HG02885 (cell line): ENCODE data around the gene RABGAP1L.

Source experiments
- ATAC-seq: cut with Tn5 transposase; IDR thresholded peaks from one replicate; pipeline ENCODE4 v1.9.1; 2021; ENCODE audit warnings: mild to moderate bottlenecking; ENCODE audit not compliant: unreplicated experiment, poor library complexity

The RABGAP1L gene

DNA sequence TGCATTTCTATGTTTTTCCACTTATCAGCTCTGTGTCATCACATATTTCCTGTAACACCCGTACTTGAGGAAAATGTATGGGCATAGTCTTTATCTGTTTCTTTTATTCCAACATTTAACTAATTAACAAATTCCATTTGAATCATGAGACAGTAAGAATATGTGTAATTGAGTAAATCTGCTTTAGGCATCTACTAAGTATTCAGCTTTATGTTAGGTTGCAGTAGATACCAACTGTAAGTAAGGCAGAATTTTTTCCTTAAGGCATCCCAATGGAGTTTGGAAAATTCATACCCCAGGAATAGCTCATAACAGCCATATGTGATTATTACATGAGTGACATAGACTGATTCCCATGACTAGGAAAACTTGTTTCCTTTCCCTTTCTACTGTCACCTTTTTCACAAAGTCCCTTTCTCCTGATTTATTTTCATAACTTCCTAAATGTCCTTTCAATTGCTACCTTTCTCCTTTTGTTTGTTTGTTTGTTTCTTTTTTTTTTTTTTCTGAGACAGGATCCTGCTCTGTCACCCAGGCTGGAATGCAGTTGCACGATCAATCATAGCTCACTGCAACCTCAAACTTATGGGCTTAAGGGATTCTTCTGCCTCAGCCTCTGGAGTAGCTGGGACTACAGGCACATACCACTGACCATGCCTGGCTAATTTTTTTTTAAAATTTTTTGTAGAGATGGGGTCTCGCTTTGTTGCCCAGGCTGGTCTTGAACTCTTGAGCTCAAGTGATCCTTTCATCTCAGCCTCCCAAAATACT is 780.6 kb downstream of the RABGAP1L start:
- ATAC-seq = no peak

DNA sequence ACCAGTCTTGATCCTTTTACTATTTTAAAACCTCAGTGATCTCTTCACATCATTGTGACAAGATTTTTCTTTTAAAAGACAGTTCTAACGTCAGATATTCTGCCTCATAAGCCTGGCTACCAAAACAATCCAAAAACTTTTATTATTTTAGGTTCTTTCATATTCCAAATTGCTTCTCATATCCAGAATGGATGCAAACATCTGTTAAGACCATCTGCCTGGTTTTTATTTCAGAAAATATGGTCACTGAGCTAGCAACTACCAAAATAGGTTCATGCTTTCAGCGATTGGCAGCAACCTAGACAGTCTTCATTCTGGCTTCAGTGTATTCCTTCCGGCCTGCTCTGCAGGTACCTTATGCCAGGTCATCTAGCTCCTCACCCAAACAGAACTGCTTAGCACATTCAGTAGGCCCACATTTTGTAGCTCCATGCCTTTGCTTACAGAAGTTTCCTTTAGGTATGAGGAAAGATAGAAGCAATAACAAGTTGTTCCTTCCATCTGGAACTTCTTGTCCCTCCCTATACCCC is 781.4 kb downstream of the RABGAP1L start:
- no peak for ATAC-seq

DNA sequence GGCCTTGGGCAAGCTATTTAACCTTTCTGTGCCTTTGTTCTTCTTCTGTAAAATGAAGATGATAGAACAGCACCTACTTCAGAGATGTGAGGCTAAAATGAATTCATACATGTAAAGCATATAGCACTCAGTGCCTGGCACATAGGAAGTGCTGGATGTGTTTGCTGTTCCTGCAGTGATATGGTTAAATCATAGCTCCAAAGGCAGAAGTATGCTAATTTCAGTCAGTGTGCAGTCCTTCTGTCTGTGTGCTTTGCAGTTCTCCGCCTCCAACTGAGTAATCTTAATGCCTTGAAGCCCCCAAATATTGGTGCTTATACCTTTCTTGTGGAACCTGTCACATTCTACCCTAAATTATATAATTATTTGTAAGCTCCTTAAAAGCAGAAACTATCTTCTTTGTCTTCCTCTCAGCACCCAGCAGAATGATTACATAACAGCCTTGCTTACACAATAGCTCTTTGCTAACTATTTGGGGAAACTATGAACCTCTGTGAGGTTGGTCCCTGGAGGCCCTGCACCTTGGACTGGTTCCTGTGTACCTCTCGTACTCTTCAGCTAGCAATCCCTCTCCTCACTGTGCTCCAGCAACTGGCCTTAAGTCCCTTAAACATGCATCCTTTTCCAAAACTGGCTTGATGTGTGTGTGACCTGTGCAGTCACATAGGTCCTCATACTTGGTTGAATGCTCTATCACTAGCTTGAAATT is 783.4 kb downstream of the RABGAP1L start:
- ATAC-seq = no peak

DNA sequence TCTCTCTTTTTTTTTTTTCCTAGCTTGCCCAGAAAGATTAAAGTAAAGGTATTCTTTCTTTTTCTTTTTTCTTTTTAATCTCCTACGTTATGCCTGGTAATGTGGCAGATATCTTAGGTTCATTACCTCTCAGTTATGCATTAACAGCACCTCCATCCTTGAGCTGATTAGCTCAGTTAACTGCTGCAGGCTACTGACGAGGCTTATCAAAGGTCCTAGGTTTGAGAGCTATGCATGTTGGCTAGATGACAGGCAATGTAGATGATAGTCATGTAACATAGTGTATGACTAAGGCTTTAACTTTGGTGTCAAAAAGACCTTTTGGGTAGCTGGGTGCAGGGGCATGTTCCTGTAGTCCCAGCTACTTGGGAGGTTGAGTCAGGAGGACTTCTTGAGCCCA is 786.7 kb downstream of the RABGAP1L start:
- no peak for ATAC-seq

DNA sequence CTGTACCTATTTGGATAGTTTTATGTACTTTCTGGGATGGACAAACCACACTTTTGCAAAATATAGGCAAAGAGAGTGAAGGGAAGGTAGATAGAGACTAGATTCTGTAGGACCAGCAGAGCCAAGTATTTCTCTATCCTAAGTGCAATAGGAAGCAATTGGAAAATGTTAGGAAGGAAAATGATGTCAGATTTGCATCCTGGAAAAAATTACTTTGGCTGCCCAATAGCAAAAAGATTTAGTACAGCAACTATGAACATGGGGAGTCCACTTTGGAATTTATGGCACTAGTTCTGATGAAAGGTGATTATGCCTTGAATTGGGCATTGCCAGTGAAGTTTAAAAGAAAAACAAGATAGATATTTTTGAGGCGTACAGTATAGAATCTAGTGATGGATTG is 789.7 kb downstream of the RABGAP1L start:
- ATAC-seq = no peak

DNA sequence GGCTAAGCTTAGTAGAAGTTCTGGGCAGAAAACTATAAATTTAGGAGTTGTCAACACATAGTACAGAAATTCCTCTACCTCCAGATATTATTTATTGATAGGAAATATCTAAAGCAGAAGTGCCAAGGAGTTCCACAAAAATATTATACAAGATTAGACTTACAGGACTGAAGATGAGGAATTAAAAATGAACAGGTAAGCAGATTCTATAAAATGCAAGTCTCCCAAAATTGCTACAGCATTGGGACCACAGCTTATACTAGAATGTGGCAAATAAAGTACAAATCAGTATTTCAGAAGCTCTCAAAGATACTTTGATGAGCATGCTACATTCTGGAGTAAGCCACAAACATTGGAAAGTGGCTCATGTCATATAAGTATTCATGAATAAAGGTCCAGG is 790.3 kb downstream of the RABGAP1L start:
- ATAC-seq = no peak

DNA sequence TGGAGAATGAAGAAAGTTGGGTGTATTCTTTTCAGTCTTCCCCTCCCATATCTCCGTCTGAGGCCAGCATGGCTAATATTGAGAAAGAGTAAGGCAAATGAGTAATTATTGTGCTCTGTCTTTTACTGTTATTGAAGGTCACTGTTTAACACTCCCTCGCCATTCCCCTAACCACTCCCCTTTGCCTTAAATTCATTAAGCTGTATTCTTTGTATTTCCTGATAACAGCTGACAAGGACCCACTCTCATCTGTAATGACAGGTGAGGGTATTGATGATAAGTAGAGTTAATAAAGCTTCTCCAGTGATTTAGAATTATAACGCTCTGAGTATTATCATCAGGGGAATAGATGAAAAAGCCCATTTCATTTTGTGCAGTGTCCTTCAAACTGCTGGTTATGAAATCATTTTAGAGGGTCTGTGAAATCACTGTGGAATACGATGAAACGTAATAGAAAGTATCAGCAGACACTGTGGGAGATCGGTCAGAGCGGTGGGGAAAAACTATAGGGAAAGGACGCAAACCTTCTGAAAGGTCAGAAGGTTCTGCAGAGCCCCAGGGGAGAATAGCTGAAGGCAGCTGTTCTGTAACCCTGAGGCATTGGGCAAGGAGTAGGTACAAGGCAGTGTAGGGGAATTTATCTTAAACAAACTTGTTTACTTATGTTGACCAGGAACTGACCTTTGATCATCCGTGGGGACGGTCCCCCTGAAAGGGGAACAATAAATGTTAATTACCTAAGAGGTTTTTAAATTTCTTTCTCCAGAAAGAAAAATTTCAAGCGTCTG is 794.2 kb downstream of the RABGAP1L start:
- peak; percentile 58 for ATAC-seq

DNA sequence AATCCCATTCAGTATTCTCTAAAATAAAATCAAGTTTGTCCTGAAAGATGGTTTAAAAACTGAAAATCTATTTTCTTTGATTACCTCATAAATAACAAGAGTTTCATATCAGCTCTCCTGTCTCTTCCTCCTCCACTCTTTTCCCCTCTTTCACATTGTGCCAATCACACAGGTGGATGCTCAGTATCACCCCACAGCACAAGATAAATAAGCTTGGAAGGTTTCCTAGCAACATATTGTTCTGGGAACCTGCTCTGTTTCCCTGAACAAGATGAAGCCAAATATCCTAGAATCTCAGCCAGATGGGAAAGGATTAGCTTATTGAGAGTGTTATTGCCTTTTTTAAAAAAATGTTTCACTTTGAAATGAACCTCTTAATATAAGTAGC is 794.7 kb downstream of the RABGAP1L start:
- peak; percentile 12 for ATAC-seq

DNA sequence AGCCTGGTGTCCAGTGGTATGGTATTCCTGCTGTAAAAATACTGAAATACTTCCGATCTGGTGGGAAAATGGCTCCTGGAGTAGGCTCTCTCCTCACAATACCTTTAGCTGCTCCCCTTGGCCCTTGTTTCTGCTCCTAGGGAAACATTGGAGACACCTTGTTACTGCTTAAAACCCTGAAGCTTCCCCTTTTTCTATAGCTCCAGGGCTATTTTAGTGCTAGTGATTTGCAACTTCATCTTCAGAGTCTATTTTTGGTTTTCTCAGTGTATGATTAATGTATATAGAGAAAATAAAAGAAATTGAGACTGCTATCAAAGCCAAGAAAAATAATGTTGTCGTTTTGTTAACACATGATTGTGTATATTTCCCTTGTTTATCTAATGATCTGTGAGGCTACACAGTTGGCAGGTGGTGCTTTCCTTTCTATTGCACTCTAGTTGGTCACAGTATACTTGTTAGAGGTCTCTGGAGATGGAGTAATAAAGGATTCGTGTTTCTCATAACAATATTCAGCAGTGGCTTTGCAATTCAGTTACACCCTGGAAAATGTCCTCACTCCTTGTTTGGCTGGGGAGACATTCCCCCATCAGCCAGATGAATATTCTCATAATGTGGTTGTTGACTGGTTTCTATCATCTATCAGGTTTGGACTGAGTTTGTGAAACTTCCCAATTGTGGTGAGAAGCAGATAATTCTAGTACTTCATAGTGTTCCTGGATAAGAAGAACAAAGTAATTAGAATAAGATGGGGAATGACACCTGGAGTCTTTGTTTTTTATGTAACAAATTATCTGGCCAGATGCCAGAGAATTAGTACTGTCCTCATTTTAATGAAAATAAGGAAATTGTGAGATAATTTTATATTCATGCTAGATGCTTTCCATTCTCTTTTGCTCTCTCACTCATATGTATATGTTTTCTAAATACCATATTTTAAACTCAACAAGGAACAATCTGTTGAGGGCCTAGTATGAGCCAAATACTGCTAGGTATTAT is 795.6 kb downstream of the RABGAP1L start:
- ATAC-seq = no peak

DNA sequence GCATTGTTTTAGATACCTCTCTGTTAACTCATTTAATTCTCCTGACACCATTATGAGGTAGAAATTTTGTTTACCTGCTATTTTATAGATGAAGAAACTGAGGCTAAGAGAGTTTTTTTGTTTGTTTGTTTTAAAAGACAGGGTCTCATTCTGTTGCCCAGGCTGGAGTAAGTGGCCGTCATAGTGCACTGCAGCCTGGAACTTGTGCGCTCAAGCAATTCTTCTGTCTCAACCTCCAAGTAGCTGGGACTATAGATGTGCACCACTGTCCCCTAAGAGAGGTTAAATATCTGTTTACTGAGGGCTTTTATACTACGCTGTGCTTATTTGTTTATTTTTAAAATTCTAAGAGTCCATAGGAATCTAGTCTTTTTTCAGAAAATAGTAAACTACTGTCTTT is 796.8 kb downstream of the RABGAP1L start:
- ATAC-seq = no peak

DNA sequence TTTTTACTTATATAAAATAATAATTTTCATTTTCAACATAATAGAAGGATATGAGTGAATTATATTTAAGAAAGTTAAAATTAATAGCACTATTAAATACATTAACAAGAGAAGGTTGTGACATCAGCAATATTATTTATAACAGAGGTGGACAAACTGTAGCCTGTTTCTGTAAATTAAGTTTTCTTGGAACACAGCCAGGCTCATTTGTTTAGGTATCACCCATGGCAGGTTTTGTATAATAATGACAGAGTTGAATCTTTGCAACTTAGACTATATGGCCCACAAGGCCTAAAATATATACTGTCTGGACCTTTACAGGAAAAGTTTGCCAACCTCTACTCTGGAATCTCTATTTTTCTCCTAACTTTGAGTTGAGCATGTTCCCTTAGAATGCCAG is 797.7 kb downstream of the RABGAP1L start:
- ATAC-seq = no peak

DNA sequence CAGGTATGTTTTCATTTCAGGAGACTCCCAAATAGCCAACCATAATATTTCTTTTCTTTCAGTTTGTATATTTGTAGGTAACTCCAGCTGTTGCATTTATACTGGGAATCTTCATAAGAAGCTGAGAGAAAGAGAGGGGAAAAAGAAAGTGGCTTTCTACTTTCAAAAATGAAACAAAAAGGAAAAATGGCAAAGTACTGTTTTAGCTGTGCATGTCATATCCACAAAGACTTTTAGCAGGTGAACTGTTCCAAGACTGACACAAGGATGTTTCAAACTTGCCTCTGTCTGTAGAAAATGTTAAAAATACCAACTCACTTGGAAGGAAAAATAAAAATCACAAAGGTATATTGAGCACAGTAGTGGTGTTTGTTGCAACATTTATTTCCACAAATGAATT is 798.5 kb downstream of the RABGAP1L start:
- no peak for ATAC-seq

DNA sequence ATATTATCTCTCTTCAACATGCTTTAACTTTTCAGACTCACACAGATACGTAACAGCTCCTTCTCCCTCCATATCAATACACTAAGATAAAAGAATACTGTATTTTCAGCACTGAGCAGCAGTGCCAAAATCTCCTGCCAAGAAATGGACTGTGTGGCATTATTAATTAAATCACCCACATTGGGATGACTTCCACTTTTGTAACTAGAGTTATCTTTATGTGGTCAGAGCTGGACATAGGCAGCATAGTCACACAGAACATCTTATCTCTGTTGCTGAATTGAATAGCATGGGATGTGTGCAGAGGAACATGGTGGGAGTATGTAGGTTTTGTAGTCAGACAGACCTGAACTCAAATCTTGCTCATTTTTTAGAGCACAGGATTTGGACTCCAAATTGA is 799.1 kb downstream of the RABGAP1L start:
- no peak for ATAC-seq

DNA sequence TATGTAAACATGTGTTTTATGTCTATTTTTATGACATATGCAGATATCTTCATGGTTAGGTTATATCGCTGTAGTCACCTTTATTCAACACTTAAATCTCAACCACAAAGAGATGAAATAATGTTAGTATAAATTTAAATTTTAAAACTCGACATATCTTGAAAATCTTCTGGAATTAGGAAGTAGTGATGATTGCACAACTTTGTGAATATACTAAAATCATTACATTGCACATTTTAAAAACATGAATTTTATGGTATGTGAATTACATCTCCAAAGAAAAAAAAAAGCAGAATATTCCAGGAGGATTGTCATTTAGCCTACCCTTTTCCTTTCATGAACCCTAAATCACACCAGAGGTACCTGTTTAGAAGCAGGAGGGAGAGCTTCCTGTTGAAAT is 801.0 kb downstream of the RABGAP1L start:
- no peak for ATAC-seq

DNA sequence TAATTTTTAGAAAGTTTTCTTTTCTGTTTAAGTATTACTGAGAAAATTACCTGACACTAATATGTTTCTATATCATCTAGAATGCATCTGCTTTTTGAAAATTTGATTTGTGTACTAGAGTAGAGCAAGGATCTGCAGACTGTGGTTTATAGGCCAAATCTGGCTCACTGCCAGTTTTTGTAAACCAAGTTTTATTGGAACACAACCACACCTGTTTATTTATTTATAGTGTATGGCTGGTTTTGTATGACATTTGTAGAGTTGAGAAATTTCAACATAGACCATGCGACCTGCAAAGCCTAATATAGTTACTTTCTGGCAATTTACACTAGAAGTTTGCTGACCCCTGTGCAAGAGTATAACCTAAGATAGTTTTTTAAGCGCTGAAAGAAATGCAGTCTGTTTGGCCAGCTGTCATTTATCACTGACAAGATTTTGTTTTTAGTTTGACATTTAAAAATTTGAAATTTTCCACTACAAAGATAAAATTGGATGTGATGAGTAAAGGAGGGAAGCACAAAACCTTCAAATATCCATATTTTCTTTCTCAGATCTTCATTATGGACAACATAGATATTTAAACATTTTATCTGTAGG is 804.3 kb downstream of the RABGAP1L start:
- ATAC-seq = no peak

DNA sequence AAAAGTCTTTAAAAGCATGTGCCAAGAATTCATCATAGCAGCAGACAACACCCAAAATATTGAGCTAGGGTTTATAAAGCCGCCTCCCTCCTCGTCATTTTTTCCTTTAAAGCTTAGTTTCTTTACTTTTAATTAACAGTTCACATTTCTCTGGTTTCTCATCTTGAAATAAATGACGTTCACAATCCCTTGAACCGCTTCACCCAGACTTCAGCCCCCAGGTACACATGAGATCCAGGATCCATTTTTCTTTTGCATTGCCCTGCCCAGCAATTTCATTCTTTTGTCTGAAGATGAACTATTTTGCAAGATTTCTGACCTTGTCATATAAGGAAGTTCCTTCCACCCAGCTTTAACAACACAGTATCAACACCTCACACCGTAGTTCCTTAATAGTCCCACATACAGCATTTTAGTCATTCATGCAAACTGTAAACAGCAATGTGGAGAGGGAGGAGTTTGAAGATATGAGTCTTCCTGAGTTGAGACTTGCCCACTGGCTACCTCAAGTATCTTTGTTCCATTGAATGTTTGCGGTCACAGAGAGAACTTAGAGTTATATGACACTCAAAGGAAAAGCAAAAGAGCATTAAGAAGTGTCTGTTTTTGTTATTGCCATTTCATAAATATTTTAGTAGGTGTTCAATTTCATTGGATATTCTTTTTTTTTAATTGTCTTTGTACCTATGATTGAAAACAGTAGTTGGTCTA is 805.1 kb downstream of the RABGAP1L start:
- peak; percentile 40 for ATAC-seq

DNA sequence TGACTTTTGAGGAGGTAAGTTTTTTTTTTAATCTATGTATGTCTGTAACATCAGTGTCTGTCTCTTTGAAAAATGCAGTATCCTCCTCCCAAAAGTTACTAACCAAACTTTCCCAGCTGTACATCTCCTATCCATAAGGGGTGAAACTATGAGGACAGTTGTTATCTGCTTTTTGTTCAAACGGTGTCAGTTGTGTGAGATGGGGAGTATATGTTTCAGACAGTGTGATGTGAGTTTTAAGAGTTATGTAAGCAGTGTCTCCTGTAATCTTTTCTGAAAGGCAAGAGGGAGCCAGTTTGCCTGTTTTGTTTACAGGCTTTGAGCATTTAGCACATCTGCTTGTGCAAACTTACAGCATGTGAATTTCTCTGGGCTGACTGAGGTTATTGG is 805.6 kb downstream of the RABGAP1L start:
- ATAC-seq = no peak

DNA sequence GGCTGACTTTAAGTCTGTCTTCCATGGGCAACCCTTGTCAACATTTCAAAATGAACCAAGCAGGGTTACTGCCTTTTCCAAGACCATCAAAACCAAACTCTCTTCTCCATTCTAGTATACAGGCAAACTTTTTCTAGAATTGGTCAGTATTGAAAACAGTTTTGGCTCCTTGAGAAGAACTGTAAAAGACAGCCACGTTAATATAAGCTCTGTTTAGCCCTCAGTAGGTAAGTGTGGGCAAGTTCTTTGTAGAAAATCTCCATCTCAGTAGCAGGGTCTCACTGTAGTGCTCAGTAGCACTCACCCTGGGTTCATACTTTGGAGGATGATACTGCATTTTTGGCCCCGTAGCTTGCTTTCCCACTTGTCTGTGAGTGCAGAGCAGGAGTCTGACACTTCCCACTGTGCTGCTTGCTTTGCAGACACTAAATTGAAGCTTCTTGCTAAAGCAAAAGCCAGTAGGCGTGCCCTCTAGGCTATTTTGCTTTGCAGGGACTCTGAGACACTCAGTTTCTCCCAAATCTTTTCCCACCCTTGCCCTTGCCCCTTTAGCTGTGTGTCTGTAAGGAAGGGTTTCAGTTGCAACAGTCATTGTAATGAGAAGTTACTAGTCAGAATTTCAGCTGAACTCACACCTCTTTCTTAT is 806.2 kb downstream of the RABGAP1L start:
- no peak for ATAC-seq
